Liver (tissue), 9 donors: ENCODE measurements around the gene LRIT2. TPM values are rescaled to one million over a fixed set of nuclear protein-coding genes. Genes with fewer than 3 reads are reported as not detected.

Source experiments
- DNase-seq: peaks from one replicate; pipeline ENCODE4 v3.0.0-alpha.2; 2017; ENCODE audit warnings: low spot score
- H3K27ac ChIP-seq, 2 donors: one replicate each; pipeline ENCODE4 v1.7.0; 2013; ENCODE audit warnings: inconsistent platforms in 2 of 2, low read length in 2 of 2, control low read depth in 1 of 2, low read depth in 1 of 2, mild to moderate bottlenecking in 1 of 2
- H3K27me3 ChIP-seq, 4 donors: one replicate each; pipeline versions ENCODE4 v1.6.1 to v1.7.0; 2013; ENCODE audit warnings: low read length in 3 of 4, inconsistent platforms in 1 of 4, mild to moderate bottlenecking in 1 of 4, moderate library complexity in 1 of 4; ENCODE audit not compliant: control insufficient read depth in 4 of 4, insufficient read depth in 4 of 4
- H3K36me3 ChIP-seq, 4 donors: one replicate each; pipeline versions ENCODE4 v1.6.1 to v1.7.0; 2013; ENCODE audit warnings: low read length in 3 of 4, mild to moderate bottlenecking in 3 of 4, low read depth in 1 of 4, moderate library complexity in 1 of 4; ENCODE audit not compliant: control insufficient read depth in 4 of 4, insufficient read depth in 3 of 4
- H3K4me1 ChIP-seq, 4 donors: one replicate each; pipeline versions ENCODE4 v1.6.1 to v1.7.0; 2013; ENCODE audit warnings: low read length in 3 of 4, mild to moderate bottlenecking in 3 of 4, moderate library complexity in 1 of 4; ENCODE audit not compliant: control insufficient read depth in 4 of 4, insufficient read depth in 4 of 4
- H3K4me3 ChIP-seq, 3 donors: one replicate each; pipeline versions ENCODE4 v1.6.1 to v1.7.0; 2013; ENCODE audit warnings: low read length in 3 of 3, control low read depth in 1 of 3, low read depth in 1 of 3, mild to moderate bottlenecking in 1 of 3
- H3K9ac ChIP-seq, 2 donors: one replicate each; pipeline ENCODE4 v1.7.0; 2013; ENCODE audit warnings: low read length in 2 of 2, mild to moderate bottlenecking in 2 of 2, moderate library complexity in 2 of 2, control low read depth in 1 of 2, low read depth in 1 of 2
- H3K9me3 ChIP-seq, 4 donors: one replicate each; pipeline versions ENCODE4 v1.6.1 to v1.7.0; 2013; ENCODE audit warnings: low read length in 3 of 4; ENCODE audit not compliant: control insufficient read depth in 4 of 4
- CTCF ChIP-seq: fragments of 150-350 bp; IDR thresholded peaks from 2 replicates; pipeline ENCODE4 v1.5.1; 2017; ENCODE audit warnings: improper control_type of control experiment, low read depth, low read length; ENCODE audit not compliant: missing input control
- EGR1 ChIP-seq, 2 donors: IDR thresholded peaks; 2 replicates each; pipeline ENCODE4 v1.6.1; 2016 to 2018; ENCODE audit warnings: antibody characterized with exemption in 2 of 2, low read depth in 2 of 2
- FOXA2 ChIP-seq: IDR thresholded peaks from 2 replicates; pipeline ENCODE4 v1.6.1; 2016; ENCODE audit warnings: antibody characterized with exemption
- GABPA ChIP-seq, 2 donors: IDR thresholded peaks in 1 of 2; conservative IDR thresholded peaks in 1 of 2; 2 replicates each; pipeline ENCODE4 v1.6.1; 2016; ENCODE audit warnings: antibody characterized with exemption in 2 of 2, mild to moderate bottlenecking in 1 of 2, moderate library complexity in 1 of 2
- HNF4A ChIP-seq, 2 donors: conservative IDR thresholded peaks; 2 replicates each; pipeline ENCODE4 v1.6.1; 2016; ENCODE audit warnings: antibody characterized with exemption in 2 of 2, mild to moderate bottlenecking in 2 of 2
- JUND ChIP-seq, 2 donors: IDR thresholded peaks; 2 replicates each; pipeline ENCODE4 v1.6.1; 2016; ENCODE audit warnings: antibody characterized with exemption in 2 of 2
- NR2F2 ChIP-seq: IDR thresholded peaks from 2 replicates; pipeline ENCODE4 v1.6.1; 2016; ENCODE audit warnings: antibody characterized with exemption
- RAD21 ChIP-seq, 2 donors: IDR thresholded peaks; 2 replicates each; pipeline ENCODE4 v1.6.1; 2016; ENCODE audit warnings: antibody characterized with exemption in 2 of 2, mild to moderate bottlenecking in 2 of 2
- REST ChIP-seq: IDR thresholded peaks from 2 replicates; pipeline ENCODE4 v1.6.1; 2016; ENCODE audit warnings: antibody characterized with exemption, mild to moderate bottlenecking
- RXRA ChIP-seq, 2 donors: IDR thresholded peaks; 2 replicates each; pipeline ENCODE4 v1.6.1; 2017 to 2018; ENCODE audit warnings: antibody characterized with exemption in 2 of 2, mild to moderate bottlenecking in 1 of 2
- SP1 ChIP-seq: IDR thresholded peaks from 2 replicates; pipeline ENCODE4 v1.6.1; 2018; ENCODE audit warnings: antibody characterized with exemption, mild to moderate bottlenecking
- YY1 ChIP-seq: IDR thresholded peaks from 2 replicates; pipeline ENCODE4 v1.6.1; 2016; ENCODE audit warnings: antibody characterized with exemption, mild to moderate bottlenecking
- ZBTB33 ChIP-seq: IDR thresholded peaks from 2 replicates; pipeline ENCODE4 v1.6.1; 2016; ENCODE audit warnings: antibody characterized with exemption
- WGBS: extraction: QIAGEN DNeasy Blood & Tissue Kit; methylation state at CpG from one replicate; pipeline ENCODE4 v1.1.7; 2013; 5-methylcytosine and 5-hydroxymethylcytosine counted together
- polyA plus RNA-seq, 2 donors: library from polyadenylated mRNA; stranded (reverse) in 1 of 2; unstranded in 1 of 2; fragments of 200-250 nt in 1 of 2; fragments of >200 nt in 1 of 2; fragmentation: Nextera tagmentation in 1 of 2; extraction: Ambion mirVana in 1 of 2; gene quantifications; one replicate each; pipeline versions ENCODE4 v1.2.1 to v1.2.3, GENCODE V29; 2013 to 2015
- total RNA-seq, 2 donors: library from RNA; depleted of rRNA; stranded (reverse); fragments of >200 nt; gene quantifications; one replicate each; pipeline ENCODE4 v1.2.3, GENCODE V29; 2014
- donor health status: healthy.
- donor health status: healthy.
- donor health status: healthy.
- donor health status: healthy.
- donor health status: healthy.

The LRIT2 gene
- total and polyA plus RNA-seq, 4 donors: not detected

GRCh38 chr10:84214612-84215235, 10.6 kb downstream of the LRIT2 start:
- no peaks in the 10 kb centered on the region for H3K36me3 ChIP-seq
- DNase-seq: no peak
- H3K27me3 ChIP-seq: no peaks in the 10 kb centered on the region
- H3K9me3 ChIP-seq: no peaks in the 10 kb centered on the region
- TF ChIP-seq RAD21 (IDR thresholded peaks at IDR 0.05): peak; percentile 12 to 51
- TF ChIP-seq NR2F2: no peak
- TF ChIP-seq CTCF: peak; percentile 36
- no peak for TF ChIP-seq HNF4A (conservative IDR thresholded peaks at IDR 0.05)
- H3K9ac ChIP-seq: no peak overlapping the region
- no peak overlapping the region for H3K27ac ChIP-seq
- H3K4me3 ChIP-seq: no peak overlapping the region
- H3K4me1 ChIP-seq: no peaks in the 10 kb centered on the region
- WGBS: 51% methylated on average over 12 of the region's 12 CpGs

GRCh38 chr10:84214046-84214572, 11.2 kb downstream of the LRIT2 start:
- Histone ChIP-seq H3K9ac (no peak overlapping the region), H3K9me3 (no peaks in the 10 kb centered on the region), H3K27me3 (no peaks in the 10 kb centered on the region), H3K36me3 (no peaks in the 10 kb centered on the region), H3K4me3 (no peak overlapping the region), H3K27ac (no peak overlapping the region), H3K4me1 (no peaks in the 10 kb centered on the region)
- 76% methylated on average over 25 of the region's 25 CpGs for WGBS
- no peak for DNase-seq
- TF ChIP-seq REST (no peak), ZBTB33 (no peak), RAD21 (IDR thresholded peaks at IDR 0.05) (no peak), CTCF (no peak), HNF4A (conservative IDR thresholded peaks at IDR 0.05) (no peak), JUND (IDR thresholded peaks at IDR 0.05) (no peak), RXRA (IDR thresholded peaks at IDR 0.05) (no peak), EGR1 (IDR thresholded peaks at IDR 0.05; ENCODE audit: low read depth in 2 of 2) (no peak), GABPA (IDR thresholded peaks at IDR 0.05 in 1 of 2, conservative IDR thresholded peaks at IDR 0.05 in 1 of 2) (no peak), SP1 (no peak), NR2F2 (no peak), FOXA2 (no peak), YY1 (no peak)
